HepG2 (cell line): ENCODE measurements around the gene STARD5.

ENCODE experiments used
- ATF3 ChIP-seq: sonication (generic); formaldehyde crosslinking; IDR thresholded peaks from 2 replicates; pipeline ENCODE4 v1.4.0; 2020; ENCODE audit warnings: missing genetic modification reagents
- BCLAF1 ChIP-seq: fragments of 450-650 bp; IDR thresholded peaks from 2 replicates; pipeline ENCODE4 v1.6.1; 2017; ENCODE audit warnings: mild to moderate bottlenecking
- BRF2 ChIP-seq: sonication (generic); formaldehyde crosslinking; IDR thresholded peaks from 2 replicates; pipeline ENCODE4 v1.8.1; 2022; ENCODE audit warnings: mild to moderate bottlenecking, missing genetic modification reagents
- CREB1 ChIP-seq, 2 experiments: fragments of 450-650 bp in 1 of 2; IDR thresholded peaks; 2 replicates each; pipeline ENCODE4 v1.6.1; 2016 to 2017; ENCODE audit warnings: control low read depth in 1 of 2, mild to moderate bottlenecking in 1 of 2, missing compliant biosample characterization in 1 of 2, missing genetic modification characterization in 1 of 2
- CSRNP2 ChIP-seq: sonication (generic); formaldehyde crosslinking; conservative IDR thresholded peaks from 2 replicates; pipeline ENCODE4 v1.8.0; 2022; ENCODE audit warnings: low read depth, missing genetic modification reagents
- CTCF ChIP-seq: sonication (generic); formaldehyde crosslinking; IDR thresholded peaks from 2 replicates; pipeline ENCODE4 v1.5.0; 2020; ENCODE audit warnings: mild to moderate bottlenecking, missing genetic modification reagents, moderate library complexity
- NFE2L1 ChIP-seq: sonication (generic); formaldehyde crosslinking; IDR thresholded peaks from 2 replicates; pipeline ENCODE4 v1.4.0; 2020; ENCODE audit warnings: missing genetic modification reagents, mild to moderate bottlenecking, borderline replicate concordance
- POLR2A ChIP-seq, 2 experiments: IDR thresholded peaks; 2 replicates each; pipeline ENCODE4 v1.6.1; 2011; ENCODE audit warnings: low read depth in 2 of 2, low read length in 2 of 2, mild to moderate bottlenecking in 1 of 2, moderate library complexity in 1 of 2; ENCODE audit not compliant: insufficient read depth in 1 of 2
- POLR2AphosphoS5 ChIP-seq: IDR thresholded peaks from 2 replicates; pipeline ENCODE4 v1.6.1; 2012; ENCODE audit warnings: low read depth, low read length
- SP2 ChIP-seq: sonication (generic); formaldehyde crosslinking; IDR thresholded peaks from 2 replicates; pipeline ENCODE4 v1.5.1; 2020; ENCODE audit warnings: mild to moderate bottlenecking, missing genetic modification reagents
- TARDBP ChIP-seq: sonication (generic); formaldehyde crosslinking; IDR thresholded peaks from 2 replicates; pipeline ENCODE4 v1.8.0; 2022; ENCODE audit warnings: mild to moderate bottlenecking, missing genetic modification reagents
- ZBTB20 ChIP-seq: sonication (generic); formaldehyde crosslinking; IDR thresholded peaks from 2 replicates; pipeline ENCODE4 v1.8.1; 2023; ENCODE audit warnings: missing genetic modification reagents, low read depth, mild to moderate bottlenecking, borderline replicate concordance

GRCh38 chr15:81277851-81278250 lies 46.1 kb downstream of the STARD5 start:
- TF ChIP-seq NFE2L1 (CRISPR knock-in tag) = no peak
- no peak for TF ChIP-seq POLR2A (IDR thresholded peaks at IDR 0.05; ENCODE audit: insufficient read depth in 1 of 2, low read depth in 2 of 2, low read length in 2 of 2)
- TF ChIP-seq POLR2AphosphoS5 = no peak
- no peak for TF ChIP-seq CTCF
- no peak for TF ChIP-seq TARDBP (CRISPR knock-in tag)
- TF ChIP-seq BCLAF1 = no peak
- no peak for TF ChIP-seq SP2
- no peak for TF ChIP-seq ATF3 (CRISPR knock-in tag)
- no peak for TF ChIP-seq CSRNP2
- no peak for TF ChIP-seq CREB1 (IDR thresholded peaks at IDR 0.05)
- TF ChIP-seq CREB1 (CRISPR knock-in tag; IDR thresholded peaks at IDR 0.05) = no peak
- no peak for TF ChIP-seq ZBTB20
- no peak for TF ChIP-seq BRF2
